HepG2 (cell line): Measurements from ENCODE around the gene ABT1. TPM values are rescaled to one million over a fixed set of nuclear protein-coding genes. Genes with fewer than 3 reads are reported as not detected.

ENCODE experiments used
- BCL6 ChIP-seq: IDR thresholded peaks from 2 replicates; pipeline ENCODE4 v1.6.1; 2016; ENCODE audit warnings: missing genetic modification reagents, missing compliant biosample characterization
- CREB1 ChIP-seq, 2 experiments: fragments of 450-650 bp in 1 of 2; IDR thresholded peaks; 2 replicates each; pipeline ENCODE4 v1.6.1; 2016 to 2017; ENCODE audit warnings: control low read depth in 1 of 2, mild to moderate bottlenecking in 1 of 2, missing compliant biosample characterization in 1 of 2, missing genetic modification characterization in 1 of 2
- CREM ChIP-seq, 2 experiments: sonication (generic) in 1 of 2; formaldehyde crosslinking in 1 of 2; IDR thresholded peaks; 2 replicates each; pipeline versions ENCODE4 v1.4.0 to v1.6.1; 2016 to 2020; ENCODE audit warnings: antibody characterized with exemption in 1 of 2, mild to moderate bottlenecking in 1 of 2, missing genetic modification reagents in 1 of 2
- ESRRA ChIP-seq: sonication (generic); formaldehyde crosslinking; IDR thresholded peaks from 2 replicates; pipeline ENCODE4 v1.5.1; 2020; ENCODE audit warnings: mild to moderate bottlenecking, low read depth, missing genetic modification reagents
- SMAD3 ChIP-seq: sonication (generic); formaldehyde crosslinking; IDR thresholded peaks from 2 replicates; pipeline ENCODE4 v1.4.0; 2020; ENCODE audit warnings: missing genetic modification reagents
- XRCC5 ChIP-seq: fragments of 200-400 bp; formaldehyde crosslinking; optimal IDR thresholded peaks from 2 replicates; pipeline ENCODE3; 2017; ENCODE audit warnings: mild to moderate bottlenecking, low read length
- ZFP1 ChIP-seq: IDR thresholded peaks from 2 replicates; pipeline ENCODE4 v1.6.1; 2016
- ZFY ChIP-seq: sonication (generic); formaldehyde crosslinking; IDR thresholded peaks from 2 replicates; pipeline ENCODE4 v1.4.0; 2020; ENCODE audit warnings: missing genetic modification reagents
- ZNF12 ChIP-seq: sonication (generic); formaldehyde crosslinking; IDR thresholded peaks from 2 replicates; pipeline ENCODE4 v1.5.0; 2020; ENCODE audit warnings: missing genetic modification reagents
- ZNF207 ChIP-seq: fragments of 450-650 bp; IDR thresholded peaks from 2 replicates; pipeline ENCODE4 v1.6.1; 2016; ENCODE audit warnings: antibody characterized with exemption, borderline replicate concordance
- ZNF460 ChIP-seq: sonication (generic); formaldehyde crosslinking; IDR thresholded peaks from 2 replicates; pipeline ENCODE4 v1.5.1; 2020; ENCODE audit warnings: missing genetic modification reagents, mild to moderate bottlenecking, borderline replicate concordance
- ZNF501 ChIP-seq: sonication (generic); formaldehyde crosslinking; IDR thresholded peaks from 2 replicates; pipeline ENCODE4 v1.5.1; 2020; ENCODE audit warnings: mild to moderate bottlenecking, moderate library complexity, missing genetic modification reagents
- ZNF577 ChIP-seq: sonication (generic); formaldehyde crosslinking; IDR thresholded peaks from 2 replicates; pipeline ENCODE4 v1.4.0; 2020; ENCODE audit warnings: mild to moderate bottlenecking, low read depth, missing genetic modification reagents, borderline replicate concordance
- ZNF761 ChIP-seq: sonication (generic); formaldehyde crosslinking; conservative IDR thresholded peaks from 2 replicates; pipeline ENCODE4 v1.4.0; 2020; ENCODE audit warnings: mild to moderate bottlenecking, missing genetic modification reagents
- ZNF772 ChIP-seq: sonication (generic); formaldehyde crosslinking; IDR thresholded peaks from 2 replicates; pipeline ENCODE4 v1.5.0; 2020; ENCODE audit warnings: mild to moderate bottlenecking, missing genetic modification reagents
- polyA plus RNA-seq, 8 experiments: library from polyadenylated mRNA; depleted of rRNA in 3 of 8; stranded (reverse) in 7 of 8; unstranded in 1 of 8; fragments of >200 nt; fragmentation: Illumina TruSeq in 4 of 8; extraction: Trizol in 4 of 8; gene quantifications; 2 replicates each; pipeline versions ENCODE4 v1.2.1 to v1.2.3, GENCODE V29; 2011 to 2016; ENCODE audit warnings: low read depth in 4 of 8, missing spikeins in 1 of 8, mixed read lengths in 1 of 8; ENCODE audit not compliant: insufficient read depth in 1 of 8
- total RNA-seq, 5 experiments: library from RNA; depleted of rRNA; stranded (reverse); fragments of >200 nt; fragmentation: Illumina TruSeq; extraction: Trizol; gene quantifications; 2 replicates each; pipeline ENCODE4 v1.2.3, GENCODE V29; 2016; ENCODE audit warnings: low read depth in 1 of 5
- TF ChIP-seq, protein P1 (sequence below): sonication (generic); formaldehyde crosslinking; IDR thresholded peaks from 2 replicates; pipeline ENCODE4 v1.4.0; 2020; ENCODE audit warnings: missing genetic modification reagents
- TF ChIP-seq, protein P2 (sequence below): sonication (generic); formaldehyde crosslinking; IDR thresholded peaks from 2 replicates; pipeline ENCODE4 v1.4.0; 2020; ENCODE audit warnings: missing genetic modification reagents
- TF ChIP-seq, protein P3 (sequence below): fragments of 450-650 bp; IDR thresholded peaks from 2 replicates; pipeline ENCODE4 v1.6.1; 2016

Gene ABT1
- total and polyA plus RNA-seq, 2 of the 13 experiments (the other 11 are each of a cell fraction or from before 2014, with no cell fraction given), result 38.4 TPM

DNA sequence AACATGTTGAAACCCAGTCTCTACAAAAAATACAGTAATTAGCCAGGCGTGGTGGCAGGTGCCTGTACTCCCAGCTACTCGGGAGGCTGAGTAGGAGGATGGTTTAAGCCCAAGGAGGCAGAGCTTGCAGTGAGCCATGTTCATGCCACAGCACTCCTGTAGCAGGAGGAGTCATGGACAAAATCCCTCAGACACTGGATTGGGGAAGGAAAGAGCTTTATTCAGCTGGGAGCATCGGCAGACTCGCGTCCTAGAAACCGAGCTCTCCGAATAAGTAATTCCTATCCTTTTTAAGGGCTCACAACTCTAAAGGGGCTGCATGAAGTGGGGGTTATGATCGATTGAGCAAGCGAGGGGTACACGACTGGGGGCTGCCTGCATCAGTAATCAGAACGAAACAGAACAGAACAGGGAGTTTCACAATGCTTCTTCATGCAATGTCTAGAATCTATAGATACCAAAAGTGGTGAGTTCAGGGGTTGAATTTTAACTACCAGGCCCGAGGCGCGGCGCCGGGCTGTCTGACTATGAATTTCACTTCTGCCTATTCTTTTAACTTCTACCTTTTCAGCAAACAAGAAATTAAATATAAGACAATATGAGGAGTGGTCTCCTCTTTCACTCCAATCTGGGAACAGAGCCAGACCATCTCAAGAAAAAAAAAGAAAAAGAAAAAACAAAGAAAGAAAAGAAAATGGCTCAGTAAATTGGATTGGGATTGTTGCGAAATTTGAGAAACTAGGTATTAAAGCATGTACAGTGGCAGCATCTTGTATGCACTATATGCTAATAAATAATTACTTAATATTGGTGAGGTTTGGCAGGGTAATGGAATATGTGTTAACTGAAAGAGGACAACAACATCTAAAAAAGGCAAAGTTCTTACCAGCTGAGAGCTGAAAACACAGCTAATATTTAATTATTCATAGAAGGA, 35.0 kb upstream of the ABT1 start (continued):
- TF ChIP-seq, protein P1, sequence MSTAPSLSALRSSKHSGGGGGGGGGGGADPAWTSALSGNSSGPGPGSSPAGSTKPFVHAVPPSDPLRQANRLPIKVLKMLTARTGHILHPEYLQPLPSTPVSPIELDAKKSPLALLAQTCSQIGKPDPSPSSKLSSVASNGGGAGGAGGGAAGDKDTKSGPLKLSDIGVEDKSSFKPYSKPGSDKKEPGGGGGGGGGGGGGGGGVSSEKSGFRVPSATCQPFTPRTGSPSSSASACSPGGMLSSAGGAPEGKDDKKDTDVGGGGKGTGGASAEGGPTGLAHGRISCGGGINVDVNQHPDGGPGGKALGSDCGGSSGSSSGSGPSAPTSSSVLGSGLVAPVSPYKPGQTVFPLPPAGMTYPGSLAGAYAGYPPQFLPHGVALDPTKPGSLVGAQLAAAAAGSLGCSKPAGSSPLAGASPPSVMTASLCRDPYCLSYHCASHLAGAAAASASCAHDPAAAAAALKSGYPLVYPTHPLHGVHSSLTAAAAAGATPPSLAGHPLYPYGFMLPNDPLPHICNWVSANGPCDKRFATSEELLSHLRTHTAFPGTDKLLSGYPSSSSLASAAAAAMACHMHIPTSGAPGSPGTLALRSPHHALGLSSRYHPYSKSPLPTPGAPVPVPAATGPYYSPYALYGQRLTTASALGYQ (CRISPR knock-in tag), result no peak
- TF ChIP-seq ZNF772 (CRISPR knock-in tag), result no peak
- TF ChIP-seq SMAD3 (CRISPR knock-in tag), result no peak
- 0 out of 2 replicates have a peak, but pooled peaks have one; percentile 49 for TF ChIP-seq ZNF12 (CRISPR knock-in tag)
- TF ChIP-seq ESRRA (CRISPR knock-in tag), result no peak
- TF ChIP-seq BCL6 (CRISPR knock-in tag), result no peak
- no peak for TF ChIP-seq CREB1 (IDR thresholded peaks at IDR 0.05)
- TF ChIP-seq CREB1 (CRISPR knock-in tag; IDR thresholded peaks at IDR 0.05), result 0 out of 2 replicates have a peak, but pooled peaks have one; percentile 33
- TF ChIP-seq, protein P2, sequence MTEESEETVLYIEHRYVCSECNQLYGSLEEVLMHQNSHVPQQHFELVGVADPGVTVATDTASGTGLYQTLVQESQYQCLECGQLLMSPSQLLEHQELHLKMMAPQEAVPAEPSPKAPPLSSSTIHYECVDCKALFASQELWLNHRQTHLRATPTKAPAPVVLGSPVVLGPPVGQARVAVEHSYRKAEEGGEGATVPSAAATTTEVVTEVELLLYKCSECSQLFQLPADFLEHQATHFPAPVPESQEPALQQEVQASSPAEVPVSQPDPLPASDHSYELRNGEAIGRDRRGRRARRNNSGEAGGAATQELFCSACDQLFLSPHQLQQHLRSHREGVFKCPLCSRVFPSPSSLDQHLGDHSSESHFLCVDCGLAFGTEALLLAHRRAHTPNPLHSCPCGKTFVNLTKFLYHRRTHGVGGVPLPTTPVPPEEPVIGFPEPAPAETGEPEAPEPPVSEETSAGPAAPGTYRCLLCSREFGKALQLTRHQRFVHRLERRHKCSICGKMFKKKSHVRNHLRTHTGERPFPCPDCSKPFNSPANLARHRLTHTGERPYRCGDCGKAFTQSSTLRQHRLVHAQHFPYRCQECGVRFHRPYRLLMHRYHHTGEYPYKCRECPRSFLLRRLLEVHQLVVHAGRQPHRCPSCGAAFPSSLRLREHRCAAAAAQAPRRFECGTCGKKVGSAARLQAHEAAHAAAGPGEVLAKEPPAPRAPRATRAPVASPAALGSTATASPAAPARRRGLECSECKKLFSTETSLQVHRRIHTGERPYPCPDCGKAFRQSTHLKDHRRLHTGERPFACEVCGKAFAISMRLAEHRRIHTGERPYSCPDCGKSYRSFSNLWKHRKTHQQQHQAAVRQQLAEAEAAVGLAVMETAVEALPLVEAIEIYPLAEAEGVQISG (CRISPR knock-in tag), result peak; percentile 47; the same call in 1 of the 2 replicates
- 0 out of 2 replicates have a peak, but pooled peaks have one; percentile 20 for TF ChIP-seq CREM (IDR thresholded peaks at IDR 0.05)
- no peak for TF ChIP-seq CREM (CRISPR knock-in tag; IDR thresholded peaks at IDR 0.05)
- no peak for TF ChIP-seq ZNF207
- peak; percentile 42 for TF ChIP-seq XRCC5
- TF ChIP-seq ZNF460 (CRISPR knock-in tag), result peak; percentile 39; the same call in 1 of the 2 replicates
- TF ChIP-seq ZNF761 (CRISPR knock-in tag), result peak; percentile 53; the same call in 1 of the 2 replicates
- peak; percentile 45 for TF ChIP-seq ZFY (CRISPR knock-in tag)
- peak; percentile 70 for TF ChIP-seq ZFP1
- TF ChIP-seq, protein P3, sequence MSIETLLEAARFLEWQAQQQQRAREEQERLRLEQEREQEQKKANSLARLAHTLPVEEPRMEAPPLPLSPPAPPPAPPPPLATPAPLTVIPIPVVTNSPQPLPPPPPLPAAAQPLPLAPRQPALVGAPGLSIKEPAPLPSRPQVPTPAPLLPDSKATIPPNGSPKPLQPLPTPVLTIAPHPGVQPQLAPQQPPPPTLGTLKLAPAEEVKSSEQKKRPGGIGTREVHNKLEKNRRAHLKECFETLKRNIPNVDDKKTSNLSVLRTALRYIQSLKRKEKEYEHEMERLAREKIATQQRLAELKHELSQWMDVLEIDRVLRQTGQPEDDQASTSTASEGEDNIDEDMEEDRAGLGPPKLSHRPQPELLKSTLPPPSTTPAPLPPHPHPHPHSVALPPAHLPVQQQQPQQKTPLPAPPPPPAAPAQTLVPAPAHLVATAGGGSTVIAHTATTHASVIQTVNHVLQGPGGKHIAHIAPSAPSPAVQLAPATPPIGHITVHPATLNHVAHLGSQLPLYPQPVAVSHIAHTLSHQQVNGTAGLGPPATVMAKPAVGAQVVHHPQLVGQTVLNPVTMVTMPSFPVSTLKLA, result no peak
- TF ChIP-seq ZNF501 (CRISPR knock-in tag), result 0 out of 2 replicates have a peak, but pooled peaks have one; percentile 36
- TF ChIP-seq ZNF577 (CRISPR knock-in tag), result no peak
